GM23248 (cell line): ENCODE data around the gene SYTL3. TPM values are rescaled to one million over a fixed set of nuclear protein-coding genes. Genes with fewer than 3 reads are reported as not detected.

Source experiments
- DNase-seq: peaks from one replicate; pipeline ENCODE4 v3.0.0-alpha.2; 2015
- H2AFZ ChIP-seq: fragments of 200-600 bp; sonication (generic); 2 replicates; pipeline ENCODE4 v1.6.1; 2016; ENCODE audit warnings: antibody characterized with exemption
- H3F3A ChIP-seq: fragments of 200-600 bp; sonication (generic); 2 replicates; pipeline ENCODE4 v1.6.1; 2016; ENCODE audit warnings: mild to moderate bottlenecking, antibody characterized with exemption, mixed run types; ENCODE audit not compliant: insufficient read depth
- H3K27ac ChIP-seq: fragments of 200-600 bp; sonication (generic); 2 replicates; pipeline ENCODE4 v1.5.1; 2016; ENCODE audit warnings: mild to moderate bottlenecking
- H3K27me3 ChIP-seq: fragments of 200-600 bp; sonication (generic); replicated peaks from 2 replicates; pipeline ENCODE4 v1.6.1; 2016; ENCODE audit warnings: mild to moderate bottlenecking; ENCODE audit not compliant: insufficient read depth
- H3K36me3 ChIP-seq: fragments of 200-600 bp; sonication (generic); 2 replicates; pipeline ENCODE4 v1.6.1; 2016; ENCODE audit warnings: low read depth, mild to moderate bottlenecking
- H3K4me1 ChIP-seq: fragments of 200-600 bp; sonication (generic); 2 replicates; pipeline ENCODE4 v1.6.1; 2016; ENCODE audit warnings: mild to moderate bottlenecking; ENCODE audit not compliant: insufficient read depth
- H3K4me2 ChIP-seq: fragments of 200-600 bp; sonication (generic); one replicate; pipeline ENCODE4 v1.6.1; 2016; ENCODE audit warnings: mild to moderate bottlenecking; ENCODE audit not compliant: unreplicated experiment
- H3K4me3 ChIP-seq: fragments of 200-600 bp; sonication (generic); 2 replicates; pipeline ENCODE4 v1.5.1; 2016; ENCODE audit warnings: mild to moderate bottlenecking
- H3K79me2 ChIP-seq: fragments of 200-600 bp; sonication (generic); 2 replicates; pipeline ENCODE4 v1.6.1; 2016; ENCODE audit warnings: mild to moderate bottlenecking; ENCODE audit not compliant: insufficient read depth
- H3K9ac ChIP-seq: fragments of 200-600 bp; sonication (generic); 2 replicates; pipeline ENCODE4 v1.6.1; 2016; ENCODE audit warnings: mild to moderate bottlenecking
- H3K9me2 ChIP-seq: fragments of 200-600 bp; sonication (generic); 2 replicates; pipeline ENCODE4 v1.6.1; 2016; ENCODE audit warnings: mixed run types, mild to moderate bottlenecking, moderate library complexity; ENCODE audit not compliant: insufficient read depth
- H3K9me3 ChIP-seq: fragments of 200-600 bp; sonication (generic); one replicate; pipeline ENCODE4 v1.6.1; 2017; ENCODE audit warnings: low read depth
- H4K20me1 ChIP-seq: fragments of 200-600 bp; sonication (generic); 2 replicates; pipeline ENCODE4 v1.6.0; 2016; ENCODE audit not compliant: insufficient read depth
- EZH2 ChIP-seq: fragments of 200-600 bp; sonication (generic); IDR thresholded peaks from 2 replicates; pipeline ENCODE4 v1.6.1; 2018; ENCODE audit warnings: antibody characterized with exemption, mild to moderate bottlenecking; ENCODE audit not compliant: insufficient read depth, poor library complexity, severe bottlenecking
- EZH2phosphoT487 ChIP-seq: fragments of 200-600 bp; sonication (generic); IDR thresholded peaks from 2 replicates; pipeline ENCODE4 v1.6.1; 2018; ENCODE audit warnings: antibody characterized with exemption, moderate library complexity, mild to moderate bottlenecking, low read depth; ENCODE audit not compliant: insufficient read depth
- WGBS, 2 experiments: methylation state at CpG; one replicate each; pipeline ENCODE4 v1.1.6; 2015 to 2017; ENCODE audit warnings: low lambda C conversion rate in 2 of 2, low coverage in 1 of 2; ENCODE audit errors: missing lambda C conversion rate in 2 of 2; 5-methylcytosine and 5-hydroxymethylcytosine counted together
- in situ Hi-C: fragments of 300-500 bp; cut with MboI; formaldehyde crosslinking; loops from 2 replicates; pipeline ENCODE4 v1.15.0; 2020
- polyA plus RNA-seq: library from polyadenylated mRNA; unstranded; fragments of >200 nt; fragmentation: Nextera tagmentation; extraction: Ambion mirVana; gene quantifications from 2 replicates; pipeline ENCODE4 v1.2.1, GENCODE V29; 2016
- total RNA-seq: library from RNA; depleted of rRNA; stranded (reverse); fragments of >200 nt; shearing (Covaris generic); gene quantifications from 2 replicates; pipeline ENCODE4 v1.2.3, GENCODE V29; 2014

The SYTL3 gene
- total and polyA plus RNA-seq, 2 experiments from 2014 or later = 2.1 to 2.3 TPM

GRCh38 chr6:158759966-158760617, 110.2 kb downstream of the SYTL3 start:
- in situ Hi-C loops = no loop called here
- Histone ChIP-seq H3K36me3 (no peaks in the 10 kb centered on the region), H3K27me3 (no peaks in the 10 kb centered on the region), H3K27ac (no peak overlapping the region), H3K4me1 (no peaks in the 10 kb centered on the region), H3K4me3 (no peak overlapping the region), H3F3A (no peaks in the 10 kb centered on the region), H4K20me1 (no peaks in the 10 kb centered on the region), H2AFZ (no peak overlapping the region), H3K9ac (no peak overlapping the region), H3K9me2 (no peaks in the 10 kb centered on the region), H3K79me2 (no peaks in the 10 kb centered on the region), H3K4me2 (no peak overlapping the region), H3K9me3 (no peaks in the 10 kb centered on the region)
- 78 to 89% methylated on average over 7 of the region's 7 CpGs for WGBS, 2 experiments
- TF ChIP-seq EZH2 = no peak
- TF ChIP-seq EZH2phosphoT487 = no peak
- no peak for DNase-seq

GRCh38 chr6:158760618-158761250, 110.9 kb downstream of the SYTL3 start:
- no peaks in the 10 kb centered on the region for H4K20me1 ChIP-seq
- 89 to 90% methylated on average over 17 of the region's 17 CpGs for WGBS, 2 experiments
- H3K9me3 ChIP-seq = no peaks in the 10 kb centered on the region
- H3K4me1 ChIP-seq = no peaks in the 10 kb centered on the region
- no peaks in the 10 kb centered on the region for H3K79me2 ChIP-seq
- no peaks in the 10 kb centered on the region for H3K9me2 ChIP-seq
- no peak for DNase-seq
- H3K36me3 ChIP-seq = no peaks in the 10 kb centered on the region
- TF ChIP-seq EZH2phosphoT487 = no peak
- TF ChIP-seq EZH2 = no peak
- no peak overlapping the region for H2AFZ ChIP-seq
- H3K9ac ChIP-seq = no peak overlapping the region
- H3K27me3 ChIP-seq = no peaks in the 10 kb centered on the region
- H3K4me3 ChIP-seq = no peak overlapping the region
- H3K27ac ChIP-seq = no peak overlapping the region
- no peaks in the 10 kb centered on the region for H3F3A ChIP-seq
- in situ Hi-C loops = no loop called here
- H3K4me2 ChIP-seq = no peak overlapping the region

- in situ Hi-C loops = no loop called here
- Histone ChIP-seq H3K27ac (no peak overlapping the region), H4K20me1 (no peaks in the 10 kb centered on the region), H3K9ac (no peak overlapping the region), H3F3A (no peaks in the 10 kb centered on the region), H3K4me2 (no peak overlapping the region), H3K4me1 (no peaks in the 10 kb centered on the region), H3K9me2 (no peaks in the 10 kb centered on the region), H3K79me2 (no peaks in the 10 kb centered on the region), H3K27me3 (no peaks in the 10 kb centered on the region), H2AFZ (no peak overlapping the region), H3K4me3 (no peak overlapping the region), H3K9me3 (no peaks in the 10 kb centered on the region), H3K36me3 (no peaks in the 10 kb centered on the region)
- WGBS, 2 experiments = 95% methylated on average over 10 of the region's 10 CpGs
- DNase-seq = no peak
- no peak for TF ChIP-seq EZH2
- no peak for TF ChIP-seq EZH2phosphoT487
Observed at GRCh38 chr6:158761746-158762145, 111.9 kb downstream of the SYTL3 start.

GRCh38 chr6:158762787-158763433, 113.1 kb downstream of the SYTL3 start:
- no peaks in the 10 kb centered on the region for H4K20me1 ChIP-seq
- in situ Hi-C loops = no loop called here
- no peaks in the 10 kb centered on the region for H3K4me1 ChIP-seq
- H3F3A ChIP-seq = no peaks in the 10 kb centered on the region
- H3K4me3 ChIP-seq = no peak overlapping the region
- no peaks in the 10 kb centered on the region for H3K9me3 ChIP-seq
- H2AFZ ChIP-seq = no peak overlapping the region
- TF ChIP-seq EZH2phosphoT487 (no peak), EZH2 (no peak)
- H3K9ac ChIP-seq = no peak overlapping the region
- no peak for DNase-seq
- WGBS, 2 experiments = 93 to 94% methylated on average over 12 of the region's 12 CpGs
- H3K4me2 ChIP-seq = no peak overlapping the region
- no peaks in the 10 kb centered on the region for H3K79me2 ChIP-seq
- H3K27me3 ChIP-seq = no peaks in the 10 kb centered on the region
- no peaks in the 10 kb centered on the region for H3K9me2 ChIP-seq
- H3K36me3 ChIP-seq = 0 out of 2 replicates have a peak, but pooled peaks cover 6% of the 10 kb centered on the region
- no peak overlapping the region for H3K27ac ChIP-seq
